A549 (cell line): ENCODE results near the gene ATL1. TPM values are rescaled to one million over a fixed set of nuclear protein-coding genes. Genes with fewer than 3 reads are reported as not detected.

Source experiments
- ATAC-seq, 2 experiments: fragments of 200-7000 bp in 1 of 2; fragments of >200 bp in 1 of 2; cut with Nextera tagmentation in 1 of 2; cut with Tn5 transposase in 1 of 2; 3 replicates each; pipeline versions ENCODE4 v1.8.0 to v1.9.1; 2018 to 2020; ENCODE audit warnings: mild to moderate bottlenecking in 1 of 2, moderate library complexity in 1 of 2
- CTCF ChIA-PET: fragments of 300-600 bp; sonication (Branson Sonifier 250); formaldehyde crosslinking; extraction: SDS; loops from one replicate; lab custom pipeline; 2021; ENCODE audit warnings: antibody characterized with exemption, inconsistent platforms; lab: Yijun Ruan, JAX
- POLR2A ChIA-PET: fragments of 350-600 bp; formaldehyde crosslinking; extraction: SDS; loops from one replicate; lab custom pipeline; 2021; ENCODE audit warnings: antibody characterized with exemption, inconsistent platforms; lab: Yijun Ruan, JAX
- DNase-seq, 2 experiments: peaks; one replicate each; pipeline versions ENCODE4 v3.0.0 to v3.0.0-alpha.2; 2011 to 2016; ENCODE audit warnings: low read depth in 1 of 2, low spot score in 1 of 2
- FAIRE-seq: peaks from 2 replicates; lab custom pipeline; 2011; peaks lifted over from hg19 to GRCh38; lab: Jason Lieb, UNC
- H3K27ac ChIP-seq, 2 experiments: fragments of >200 bp; sonication (Bioruptor Twin); formaldehyde crosslinking; 3 replicates each; pipeline ENCODE4 v1.5.1; 2016 to 2017
- H3K4me1 ChIP-seq: fragments of >200 bp; sonication (Bioruptor Twin); formaldehyde crosslinking; 3 replicates; pipeline ENCODE4 v1.6.1; 2016
- H3K4me2 ChIP-seq: fragments of >200 bp; sonication (Bioruptor Twin); formaldehyde crosslinking; 3 replicates; pipeline ENCODE4 v1.6.1; 2016
- H3K4me3 ChIP-seq: fragments of >200 bp; sonication (Bioruptor Twin); formaldehyde crosslinking; 3 replicates; pipeline ENCODE4 v1.5.1; 2016
- H3K9me3 ChIP-seq: fragments of >200 bp; sonication (Bioruptor Twin); formaldehyde crosslinking; 3 replicates; pipeline ENCODE4 v1.6.1; 2016
- CBX2 ChIP-seq: fragments of 200-600 bp; sonication (generic); IDR thresholded peaks from 2 replicates; pipeline ENCODE4 v1.6.1; 2016; ENCODE audit warnings: low read depth, mild to moderate bottlenecking, borderline replicate concordance
- CTCF ChIP-seq: fragments of >200 bp; sonication (Bioruptor Twin); formaldehyde crosslinking; IDR thresholded peaks from 3 replicates; pipeline ENCODE4 v1.5.1; 2016
- EP300 ChIP-seq, 2 experiments: fragments of >200 bp; sonication (Bioruptor Twin); formaldehyde crosslinking; IDR thresholded peaks; 2 replicates in 1 of 2; 3 replicates in 1 of 2; pipeline ENCODE4 v1.6.1; 2016 to 2017
- FOSL2 ChIP-seq, 2 experiments: fragments of 450-650 bp in 1 of 2; fragments of >200 bp in 1 of 2; sonication (Bioruptor Twin) in 1 of 2; formaldehyde crosslinking; IDR thresholded peaks; 2 replicates each; pipeline versions ENCODE4 v1.5.0 to v1.6.1; 2016 to 2020; ENCODE audit warnings: mild to moderate bottlenecking in 1 of 2, moderate library complexity in 1 of 2
- HEYL ChIP-seq: fragments of 250-450 bp; sonication (Bioruptor Pico); IDR thresholded peaks from 2 replicates; pipeline ENCODE4 v1.8.0; 2021; ENCODE audit warnings: mild to moderate bottlenecking, moderate library complexity
- HOXA7 ChIP-seq: fragments of 250-450 bp; sonication (Bioruptor Pico); IDR thresholded peaks from 2 replicates; pipeline ENCODE4 v1.5.0; 2020; ENCODE audit warnings: mild to moderate bottlenecking, moderate library complexity
- KDM1A ChIP-seq: fragments of 200-600 bp; sonication (generic); IDR thresholded peaks from 2 replicates; pipeline ENCODE4 v1.6.1; 2016; ENCODE audit warnings: low read depth, mild to moderate bottlenecking
- MAFK ChIP-seq: fragments of 450-650 bp; IDR thresholded peaks from 2 replicates; pipeline ENCODE4 v1.6.1; 2014; ENCODE audit not compliant: partially characterized antibody
- MAZ ChIP-seq: fragments of 150-350 bp; IDR thresholded peaks from 2 replicates; pipeline ENCODE4 v1.6.1; 2014; ENCODE audit warnings: antibody characterized with exemption, low read depth, low read length, borderline replicate concordance
- NR3C1 ChIP-seq: fragments of >200 bp; sonication (Bioruptor Twin); formaldehyde crosslinking; IDR thresholded peaks from 3 replicates; pipeline ENCODE4 v1.6.1; 2017
- RARB ChIP-seq: fragments of 250-450 bp; sonication (Bioruptor Pico); IDR thresholded peaks from 2 replicates; pipeline ENCODE4 v1.8.0; 2021; ENCODE audit warnings: mild to moderate bottlenecking, moderate library complexity
- RCOR1 ChIP-seq: fragments of 150-350 bp; IDR thresholded peaks from 2 replicates; pipeline ENCODE4 v1.6.1; 2014; ENCODE audit warnings: antibody characterized with exemption, low read length, low read depth
- TP53 ChIP-seq: fragments of 250-450 bp; sonication (Bioruptor Pico); IDR thresholded peaks from 2 replicates; pipeline ENCODE4 v1.5.0; 2021; ENCODE audit warnings: mild to moderate bottlenecking, moderate library complexity
- ZSCAN20 ChIP-seq: fragments of 250-450 bp; sonication (Bioruptor Pico); IDR thresholded peaks from 2 replicates; pipeline ENCODE4 v1.8.0; 2022; ENCODE audit warnings: mild to moderate bottlenecking, moderate library complexity
- WGBS: methylation state at CpG from one replicate; pipeline ENCODE4 v1.1.6; 2017; ENCODE audit errors: missing lambda C conversion rate; 5-methylcytosine and 5-hydroxymethylcytosine counted together
- polyA plus RNA-seq, 4 experiments: library from polyadenylated mRNA; depleted of rRNA in 3 of 4; stranded (reverse); fragments of >200 nt; fragmentation: RNase III in 1 of 4; extraction: RNeasy Plus Mini Kit Qiagen cat#74134 plus additional on column Dnase treatment in 1 of 4; gene quantifications; 2 replicates in 3 of 4; 3 replicates in 1 of 4; pipeline ENCODE4 v1.2.3, GENCODE V29; 2011 to 2017
- TF ChIP-seq, protein P1 (sequence below): fragments of 150-350 bp; IDR thresholded peaks from 2 replicates; pipeline ENCODE4 v1.6.1; 2014; ENCODE audit warnings: low read depth, mild to moderate bottlenecking, low read length
- TF ChIP-seq, protein P2 (sequence below): fragments of 450-650 bp; IDR thresholded peaks from 2 replicates; pipeline ENCODE4 v1.6.1; 2014; ENCODE audit warnings: antibody characterized with exemption

Gene ATL1
- polyA plus RNA-seq, 2 of the 4 experiments (the other 2 are of a cell fraction): 4.7 to 5.1 TPM

- TF ChIP-seq CTCF: peak; percentile 64
- no peak for TF ChIP-seq CBX2
- TF ChIP-seq, all 56 proteins: peak for 3
Measured at GRCh38 chr14:50542941-50543418, 17.0 kb upstream of the ATL1 start (continued).

GRCh38 chr14:50544911-50545310 is 15.0 kb upstream of the ATL1 start:
- no peak overlapping the region for H3K4me3 ChIP-seq
- H3K9me3 ChIP-seq: no peaks in the 10 kb centered on the region
- no peak overlapping the region for H3K4me2 ChIP-seq
- POLR2A ChIA-PET: no interaction called here
- no peak for FAIRE-seq
- ATAC-seq: no peak
- no peaks in the 10 kb centered on the region for H3K4me1 ChIP-seq
- no peak overlapping the region for H3K27ac ChIP-seq
- TF ChIP-seq, protein P1, sequence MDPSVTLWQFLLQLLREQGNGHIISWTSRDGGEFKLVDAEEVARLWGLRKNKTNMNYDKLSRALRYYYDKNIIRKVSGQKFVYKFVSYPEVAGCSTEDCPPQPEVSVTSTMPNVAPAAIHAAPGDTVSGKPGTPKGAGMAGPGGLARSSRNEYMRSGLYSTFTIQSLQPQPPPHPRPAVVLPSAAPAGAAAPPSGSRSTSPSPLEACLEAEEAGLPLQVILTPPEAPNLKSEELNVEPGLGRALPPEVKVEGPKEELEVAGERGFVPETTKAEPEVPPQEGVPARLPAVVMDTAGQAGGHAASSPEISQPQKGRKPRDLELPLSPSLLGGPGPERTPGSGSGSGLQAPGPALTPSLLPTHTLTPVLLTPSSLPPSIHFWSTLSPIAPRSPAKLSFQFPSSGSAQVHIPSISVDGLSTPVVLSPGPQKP: no peak
- TF ChIP-seq HEYL (CRISPR knock-in tag): no peak
- TF ChIP-seq MAFK: no peak
- TF ChIP-seq TP53 (CRISPR knock-in tag): no peak
- no peak for TF ChIP-seq CTCF
- no peak for TF ChIP-seq MAZ
- TF ChIP-seq HOXA7 (CRISPR knock-in tag): no peak
- TF ChIP-seq RCOR1: no peak
- no peak for TF ChIP-seq RARB (CRISPR knock-in tag)
- no peak for TF ChIP-seq KDM1A
- TF ChIP-seq EP300 (IDR thresholded peaks at IDR 0.05): no peak
- no peak for TF ChIP-seq ZSCAN20 (CRISPR knock-in tag)
- TF ChIP-seq CBX2: no peak
- TF ChIP-seq, protein P2, sequence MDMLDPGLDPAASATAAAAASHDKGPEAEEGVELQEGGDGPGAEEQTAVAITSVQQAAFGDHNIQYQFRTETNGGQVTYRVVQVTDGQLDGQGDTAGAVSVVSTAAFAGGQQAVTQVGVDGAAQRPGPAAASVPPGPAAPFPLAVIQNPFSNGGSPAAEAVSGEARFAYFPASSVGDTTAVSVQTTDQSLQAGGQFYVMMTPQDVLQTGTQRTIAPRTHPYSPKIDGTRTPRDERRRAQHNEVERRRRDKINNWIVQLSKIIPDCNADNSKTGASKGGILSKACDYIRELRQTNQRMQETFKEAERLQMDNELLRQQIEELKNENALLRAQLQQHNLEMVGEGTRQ: no peak
- 44% methylated on average over 3 of the region's 3 CpGs for WGBS
- CTCF ChIA-PET: interaction anchor here (0.8 to 1.8 kb wide), 4 partner anchors 9 to 242 kb away, joined by 3 to 13 read pairs (median 5); no protein-coding TSS in a partner anchor
- DNase-seq: no peak

GRCh38 chr14:50545618-50546017 is 14.3 kb upstream of the ATL1 start:
- Histone ChIP-seq H3K4me3 (no peak overlapping the region), H3K4me1 (no peaks in the 10 kb centered on the region)
- TF ChIP-seq NR3C1 (no peak), FOSL2 (IDR thresholded peaks at IDR 0.05) (no peak), FOSL2 (CRISPR knock-in tag; IDR thresholded peaks at IDR 0.05) (peak; percentile 59)
- TF ChIP-seq, all 56 proteins: peak for 1
- DNase-seq (no peak), ATAC-seq (no peak), FAIRE-seq (no peak)
- POLR2A ChIA-PET: interaction anchor here (0.5 to 1.1 kb wide), 2 partner anchors 9 to 233 kb away, joined by 4 read pairs; partner anchors contain the start of genes DMAC2L and L2HGDH
- 47% methylated on average over 3 of the region's 3 CpGs for WGBS
- Histone ChIP-seq H3K9me3 (no peaks in the 10 kb centered on the region), H3K4me2 (no peak overlapping the region), H3K27ac (no peak overlapping the region)
- CTCF ChIA-PET: interaction anchor here (1.6 to 1.8 kb wide), 3 partner anchors 8 to 232 kb away, joined by 4 to 13 read pairs (median 6); no protein-coding TSS in a partner anchor
